GM08714 (cell line): ENCODE measurements around the gene FAM13A.

Experiments used
- H3K4me3 ChIP-seq: fragments of 200-500 bp; sonication (Bioruptor generic); 2 replicates; pipeline ENCODE4 v1.5.1; 2014; ENCODE audit warnings: mild to moderate bottlenecking, low read length, inconsistent platforms
- ZNF274 ChIP-seq: IDR thresholded peaks from 2 replicates; pipeline ENCODE4 v1.6.1; 2012; ENCODE audit warnings: mild to moderate bottlenecking, low read depth, low read length

The FAM13A gene

GRCh38 chr4:88697141-88697540, 359.8 kb downstream of the FAM13A start:
- peak overlapping the region; percentile 52; the same call in 1 of the 2 replicates for H3K4me3 ChIP-seq

GRCh38 chr4:88696630-88697029, 360.4 kb downstream of the FAM13A start:
- H3K4me3 ChIP-seq = no peak overlapping the region
- TF ChIP-seq ZNF274 = no peak

More at GRCh38 chr4:88697141-88697540, 359.8 kb downstream of the FAM13A start:
- no peak for TF ChIP-seq ZNF274

- H3K4me3 ChIP-seq = no peak overlapping the region
- TF ChIP-seq ZNF274 = no peak
Measured at GRCh38 chr4:88693792-88694191, 363.2 kb downstream of the FAM13A start.

DNA sequence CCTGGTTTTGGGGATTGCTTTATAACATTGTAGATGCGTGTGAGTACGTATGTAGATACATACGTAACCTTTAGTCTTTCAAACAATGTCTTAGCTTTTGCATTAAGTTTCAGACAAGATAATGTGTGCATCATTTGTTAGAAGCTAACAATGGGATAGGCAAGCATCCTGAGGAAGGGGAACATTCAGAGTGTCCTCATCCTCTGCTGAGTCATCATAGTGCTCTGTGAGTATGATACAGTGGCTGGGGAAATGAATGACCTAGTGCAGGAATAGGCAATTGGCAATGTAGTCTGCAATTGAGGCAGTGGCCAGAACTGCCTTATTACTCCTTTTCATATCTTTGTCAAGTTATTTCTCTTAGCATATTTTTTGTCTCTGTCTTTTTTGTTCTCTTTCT, 366.6 kb downstream of the FAM13A start:
- no peak for TF ChIP-seq ZNF274
- no peak overlapping the region for H3K4me3 ChIP-seq

DNA sequence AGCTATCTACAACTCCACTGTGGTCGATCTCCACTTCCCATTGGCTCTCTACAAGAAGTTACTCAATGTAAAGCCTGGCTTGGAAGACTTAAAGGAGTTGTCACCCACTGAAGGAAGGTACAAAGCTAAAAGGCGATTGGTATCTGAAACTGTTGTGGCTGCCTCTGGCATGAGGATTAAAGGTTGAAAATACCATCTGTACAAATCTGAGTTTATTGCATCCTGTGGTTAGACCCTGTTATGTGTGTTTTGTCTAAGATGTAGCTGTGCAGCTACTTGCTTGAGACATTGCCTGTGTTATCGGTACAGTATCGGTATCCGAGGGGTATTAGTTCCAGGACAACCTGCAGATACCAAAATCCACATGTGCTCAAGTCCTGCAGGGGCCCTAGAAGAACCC, 375.8 kb downstream of the FAM13A start:
- no peak for TF ChIP-seq ZNF274

More for the DNA sequence above, 375.8 kb downstream of the FAM13A start:
- H3K4me3 ChIP-seq = no peak overlapping the region
